OCI-LY3 (cell line): Measurements from ENCODE around the gene EMC10.

Experiments used
- EZH2phosphoT487 ChIP-seq: fragments of 200-600 bp; shearing (Covaris generic); IDR thresholded peaks from 2 replicates; pipeline ENCODE4 v1.6.1; 2018; ENCODE audit warnings: antibody characterized with exemption, mixed run types, low read depth
- TF ChIP-seq, protein P1 (sequence below): fragments of 200-600, 300-600 bp; sonication (generic); IDR thresholded peaks from 2 replicates; pipeline ENCODE4 v1.5.1; 2014; ENCODE audit warnings: antibody characterized with exemption, low read length, low read depth

- TF ChIP-seq, protein P1, sequence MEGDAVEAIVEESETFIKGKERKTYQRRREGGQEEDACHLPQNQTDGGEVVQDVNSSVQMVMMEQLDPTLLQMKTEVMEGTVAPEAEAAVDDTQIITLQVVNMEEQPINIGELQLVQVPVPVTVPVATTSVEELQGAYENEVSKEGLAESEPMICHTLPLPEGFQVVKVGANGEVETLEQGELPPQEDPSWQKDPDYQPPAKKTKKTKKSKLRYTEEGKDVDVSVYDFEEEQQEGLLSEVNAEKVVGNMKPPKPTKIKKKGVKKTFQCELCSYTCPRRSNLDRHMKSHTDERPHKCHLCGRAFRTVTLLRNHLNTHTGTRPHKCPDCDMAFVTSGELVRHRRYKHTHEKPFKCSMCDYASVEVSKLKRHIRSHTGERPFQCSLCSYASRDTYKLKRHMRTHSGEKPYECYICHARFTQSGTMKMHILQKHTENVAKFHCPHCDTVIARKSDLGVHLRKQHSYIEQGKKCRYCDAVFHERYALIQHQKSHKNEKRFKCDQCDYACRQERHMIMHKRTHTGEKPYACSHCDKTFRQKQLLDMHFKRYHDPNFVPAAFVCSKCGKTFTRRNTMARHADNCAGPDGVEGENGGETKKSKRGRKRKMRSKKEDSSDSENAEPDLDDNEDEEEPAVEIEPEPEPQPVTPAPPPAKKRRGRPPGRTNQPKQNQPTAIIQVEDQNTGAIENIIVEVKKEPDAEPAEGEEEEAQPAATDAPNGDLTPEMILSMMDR: no peak
- TF ChIP-seq EZH2phosphoT487: no peak
Measured at GRCh38 chr19:50444059-50444458, 32.2 kb upstream of the EMC10 start.
